Stimulated activated memory B cell treated with anti-CD40 and anti-IgM and Interleukin-4, amounts not matched to agents 10 μg/mL and 1 μg/mL and 100 μg/mL, for 72 hours (primary cell): Measurements from ENCODE around the gene UPF3B.
"Not testable (repeated sequence)": the region's sequence is repeated elsewhere in the genome, so short reads cannot be mapped to it uniquely, and the experiment has no call there.

Experiments used
- ATAC-seq: fragments of 150-1000 bp; cut with Tn5 transposase; 2 replicates; pipeline ENCODE4 v1.10.0; 2021
- H3K27ac Mint-ChIP-seq: one replicate; pipeline ENCODE4 v1.8.0; 2022; ENCODE audit warnings: mild to moderate bottlenecking, mixed read lengths
- H3K27me3 Mint-ChIP-seq: one replicate; pipeline ENCODE4 v1.8.0; 2022; ENCODE audit warnings: mixed read lengths
- H3K36me3 Mint-ChIP-seq: one replicate; pipeline ENCODE4 v1.8.0; 2022; ENCODE audit warnings: mixed read lengths
- H3K4me1 Mint-ChIP-seq: one replicate; pipeline ENCODE4 v1.8.0; 2022; ENCODE audit warnings: mixed read lengths
- H3K4me3 Mint-ChIP-seq: one replicate; pipeline ENCODE4 v1.8.0; 2022; ENCODE audit warnings: mild to moderate bottlenecking, moderate library complexity, mixed read lengths
- H3K9me3 Mint-ChIP-seq: one replicate; pipeline ENCODE4 v1.8.0; 2022; ENCODE audit warnings: mixed read lengths

Gene UPF3B

DNA sequence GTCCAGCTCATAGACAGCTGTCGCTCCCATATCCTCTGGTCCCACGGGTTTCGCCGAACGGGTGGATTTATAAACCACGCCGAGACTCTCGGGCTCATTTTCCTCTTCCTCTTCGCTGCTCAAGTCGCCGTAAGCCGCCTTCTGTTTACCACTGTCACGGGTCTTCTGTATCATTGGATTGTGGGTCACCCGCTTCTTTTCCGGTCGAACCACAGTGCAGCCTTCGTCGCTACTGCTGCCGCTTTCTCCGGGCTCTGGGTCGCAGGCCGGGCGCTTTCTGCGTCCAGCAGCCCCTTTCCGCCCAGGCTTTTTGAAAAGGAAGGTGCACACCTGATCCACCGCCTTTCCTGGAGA lies 18.5 kb upstream of the UPF3B start:
- Mint-ChIP-seq H3K4me1 (peaks cover 6% of the 10 kb centered on the region), H3K27ac (peak overlapping the region; percentile 96), H3K9me3 (no peaks in the 10 kb centered on the region), H3K27me3 (no peaks in the 10 kb centered on the region), H3K36me3 (peaks cover 5% of the 10 kb centered on the region), H3K4me3 (peak overlapping the region; percentile 93)
- ATAC-seq, result peak; percentile 78

- H3K9me3 Mint-ChIP-seq, result no peaks in the 10 kb centered on the region
- peak overlapping the region; percentile 96 for H3K27ac Mint-ChIP-seq
- no peaks in the 10 kb centered on the region for H3K27me3 Mint-ChIP-seq
- peak; percentile 32 for ATAC-seq
- H3K4me3 Mint-ChIP-seq, result peak overlapping the region; percentile 93
- H3K4me1 Mint-ChIP-seq, result peaks cover 6% of the 10 kb centered on the region
- peaks cover 5% of the 10 kb centered on the region for H3K36me3 Mint-ChIP-seq
These were observed 17.9 kb upstream of the UPF3B start for GRCh38 chrX:119870626-119871131.

- H3K27ac Mint-ChIP-seq, result peak overlapping the region; percentile 90
- H3K27me3 Mint-ChIP-seq, result no peaks in the 10 kb centered on the region
- H3K36me3 Mint-ChIP-seq, result peaks cover 9% of the 10 kb centered on the region
- peaks cover 8% of the 10 kb centered on the region for H3K4me1 Mint-ChIP-seq
- peak overlapping the region; percentile 89 for H3K4me3 Mint-ChIP-seq
- no peaks in the 10 kb centered on the region for H3K9me3 Mint-ChIP-seq
- ATAC-seq, result no peak
These were observed 681 bp upstream of the UPF3B start for GRCh38 chrX:119853444-119853843.

- H3K9me3 Mint-ChIP-seq, result no peaks in the 10 kb centered on the region
- peaks cover 62% of the 10 kb centered on the region for H3K36me3 Mint-ChIP-seq
- no peaks in the 10 kb centered on the region for H3K4me1 Mint-ChIP-seq
- no peaks in the 10 kb centered on the region for H3K27me3 Mint-ChIP-seq
- ATAC-seq, result no peak
- H3K27ac Mint-ChIP-seq, result no peak overlapping the region
- no peak overlapping the region for H3K4me3 Mint-ChIP-seq
These were observed 18.9 kb downstream of the UPF3B start for GRCh38 chrX:119833905-119834304.

DNA sequence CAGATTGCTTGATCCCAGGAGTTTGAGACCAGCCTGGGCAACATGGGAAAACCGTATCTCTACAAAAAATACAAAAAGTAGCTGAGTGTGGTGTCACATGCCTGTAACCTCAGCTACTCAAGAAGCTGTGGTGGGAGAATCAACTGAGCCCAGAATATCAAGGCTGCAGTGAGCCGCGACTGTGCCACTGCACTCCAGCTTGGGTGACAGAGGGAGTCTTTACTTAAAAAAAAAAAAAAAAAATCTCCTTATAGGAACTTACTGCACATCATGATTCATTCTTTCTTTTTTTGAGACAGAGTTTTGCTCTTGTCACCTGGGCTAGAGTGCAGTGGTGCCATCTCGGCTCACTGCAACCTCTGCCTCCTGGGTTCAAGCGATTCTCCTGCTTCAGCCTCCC lies 24.3 kb downstream of the UPF3B start:
- no peak for ATAC-seq
- H3K9me3 Mint-ChIP-seq, result no peaks in the 10 kb centered on the region
- peaks cover 32% of the 10 kb centered on the region for H3K36me3 Mint-ChIP-seq
- H3K4me3 Mint-ChIP-seq, result no peak overlapping the region
- no peak overlapping the region for H3K27ac Mint-ChIP-seq
- no peaks in the 10 kb centered on the region for H3K27me3 Mint-ChIP-seq
- H3K4me1 Mint-ChIP-seq, result no peaks in the 10 kb centered on the region

DNA sequence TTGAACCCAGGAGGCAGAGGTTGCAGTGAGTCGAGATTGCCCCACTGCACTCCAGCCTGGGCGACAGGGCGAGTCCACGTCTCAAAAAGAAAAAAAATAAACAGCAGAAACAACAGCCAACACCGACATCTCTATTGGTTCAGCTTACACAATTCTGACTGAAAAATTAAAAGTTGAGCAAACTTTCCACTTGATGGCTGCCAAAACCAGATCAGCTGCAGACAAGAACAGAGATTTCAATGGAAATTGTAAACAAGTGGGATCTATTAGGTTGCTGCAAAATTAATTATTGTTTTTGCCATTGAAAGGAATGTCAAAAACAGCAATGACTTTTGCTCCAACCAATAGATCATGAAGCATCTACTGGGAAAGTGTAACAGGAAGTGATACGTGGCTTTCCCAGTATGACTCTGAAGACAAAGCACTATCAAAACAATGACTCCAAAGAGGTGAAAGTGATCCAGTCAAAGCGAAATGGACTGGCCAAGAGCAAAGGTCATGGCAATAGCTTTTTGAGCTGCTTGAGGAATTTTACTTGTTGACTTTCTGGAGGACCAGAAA lies 26.3 kb downstream of the UPF3B start:
- H3K27ac Mint-ChIP-seq, result no peak overlapping the region
- no peaks in the 10 kb centered on the region for H3K27me3 Mint-ChIP-seq
- H3K4me3 Mint-ChIP-seq, result no peak overlapping the region
- peak; percentile 54 for ATAC-seq
- no peaks in the 10 kb centered on the region for H3K9me3 Mint-ChIP-seq
- no peaks in the 10 kb centered on the region for H3K4me1 Mint-ChIP-seq
- H3K36me3 Mint-ChIP-seq, result peaks cover 23% of the 10 kb centered on the region

DNA sequence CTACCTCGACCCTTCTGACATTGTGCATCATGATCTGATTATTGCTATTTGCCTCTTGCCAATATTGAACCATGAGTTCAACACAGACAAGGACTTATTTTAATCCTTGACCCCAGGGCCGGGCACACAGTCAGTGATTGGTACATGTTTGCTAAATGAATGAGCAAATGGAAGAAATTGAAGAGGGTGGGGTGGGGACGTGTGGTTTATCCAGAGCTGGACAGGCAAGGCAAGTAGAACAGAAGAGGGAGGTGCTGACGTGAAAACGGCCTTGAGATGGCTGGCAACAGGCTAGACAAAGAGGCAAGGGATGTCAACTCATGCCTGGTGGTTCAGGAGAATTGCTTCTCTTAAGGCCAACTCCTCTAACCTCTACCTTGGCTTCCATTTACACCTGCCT lies 28.5 kb downstream of the UPF3B start:
- H3K4me1 Mint-ChIP-seq, ATAC-seq, H3K36me3 Mint-ChIP-seq, H3K9me3 Mint-ChIP-seq, H3K27me3 Mint-ChIP-seq, H3K4me3 Mint-ChIP-seq, H3K27ac Mint-ChIP-seq: not testable (repeated sequence)

DNA sequence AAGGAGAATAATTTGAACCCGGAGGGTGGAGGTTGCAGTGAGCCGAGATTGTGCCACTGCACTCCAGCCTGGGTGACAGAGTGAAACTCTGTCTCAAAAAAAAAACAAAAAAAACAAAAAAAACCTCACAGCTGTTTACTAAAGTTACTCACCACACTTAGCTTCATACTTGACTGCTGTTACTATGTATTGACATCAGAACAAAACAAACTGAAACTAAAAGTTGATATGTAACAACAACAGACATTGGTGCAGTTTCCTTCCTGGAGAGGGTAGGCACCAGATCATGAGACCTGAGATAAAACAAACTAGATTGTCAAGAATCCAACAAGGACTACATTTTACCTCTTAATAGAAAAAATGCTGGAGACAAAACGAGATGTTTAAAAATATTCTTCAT lies 31.1 kb downstream of the UPF3B start:
- not testable (repeated sequence) for H3K27me3 Mint-ChIP-seq, H3K4me3 Mint-ChIP-seq, H3K36me3 Mint-ChIP-seq, H3K9me3 Mint-ChIP-seq, H3K4me1 Mint-ChIP-seq
- peak overlapping the region; percentile 51 for H3K27ac Mint-ChIP-seq
- ATAC-seq, result peak; percentile 59

DNA sequence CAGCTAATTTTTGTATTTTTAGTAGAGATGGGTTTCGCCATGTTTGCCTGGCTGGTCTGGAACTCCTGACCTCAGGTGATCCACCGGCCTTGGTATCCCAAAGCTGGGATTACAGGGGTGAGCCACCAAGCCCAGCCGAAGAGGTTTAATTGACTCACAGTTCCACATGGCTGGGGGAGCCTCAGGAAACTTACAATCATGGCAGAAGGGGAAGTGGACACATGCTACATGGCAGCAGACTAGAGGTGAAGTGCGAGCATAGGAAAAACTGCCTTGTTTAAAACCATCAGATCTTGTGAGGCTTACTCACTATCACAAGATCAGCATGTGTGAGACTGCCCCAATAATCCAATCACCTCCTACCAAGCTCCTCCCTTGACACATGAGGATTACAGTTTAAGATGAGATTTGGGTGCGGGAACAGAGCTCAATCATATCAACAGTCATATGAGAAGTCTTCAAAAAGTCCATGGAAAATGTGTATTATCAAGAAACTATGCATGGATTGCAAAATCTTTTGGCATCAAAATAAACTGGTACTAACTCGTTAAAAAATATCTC lies 35.6 kb downstream of the UPF3B start:
- no peak overlapping the region for H3K27ac Mint-ChIP-seq

DNA sequence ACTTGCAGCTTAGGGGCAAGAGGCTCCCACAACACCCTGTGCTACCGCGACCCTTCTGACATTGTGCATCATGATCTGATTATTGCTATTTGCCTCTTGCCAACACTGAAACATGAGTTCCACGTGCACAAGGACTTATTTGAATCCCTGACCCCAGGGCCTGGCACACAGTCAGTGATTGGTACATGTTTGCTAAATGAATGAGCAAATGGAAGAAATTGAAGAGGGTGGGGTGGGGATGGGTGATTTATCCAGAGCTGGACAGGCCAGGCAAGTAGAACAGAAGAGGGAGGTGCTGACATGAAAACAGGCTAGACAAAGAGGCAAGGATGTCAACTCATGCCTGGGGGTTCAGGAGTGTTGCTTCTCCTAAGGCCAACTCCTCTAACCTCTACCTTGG lies 36.5 kb downstream of the UPF3B start:
- no peaks in the 10 kb centered on the region for H3K36me3 Mint-ChIP-seq
- no peaks in the 10 kb centered on the region for H3K9me3 Mint-ChIP-seq
- H3K27me3 Mint-ChIP-seq, result no peaks in the 10 kb centered on the region
- no peaks in the 10 kb centered on the region for H3K4me1 Mint-ChIP-seq
- no peak for ATAC-seq
- no peak overlapping the region for H3K27ac Mint-ChIP-seq
- H3K4me3 Mint-ChIP-seq, result no peak overlapping the region

More for the DNA sequence above, 35.6 kb downstream of the UPF3B start:
- no peaks in the 10 kb centered on the region for H3K9me3 Mint-ChIP-seq
- no peak for ATAC-seq
- H3K4me1 Mint-ChIP-seq, result no peaks in the 10 kb centered on the region
- H3K36me3 Mint-ChIP-seq, result no peaks in the 10 kb centered on the region
- H3K27me3 Mint-ChIP-seq, result no peaks in the 10 kb centered on the region
- H3K4me3 Mint-ChIP-seq, result no peak overlapping the region

DNA sequence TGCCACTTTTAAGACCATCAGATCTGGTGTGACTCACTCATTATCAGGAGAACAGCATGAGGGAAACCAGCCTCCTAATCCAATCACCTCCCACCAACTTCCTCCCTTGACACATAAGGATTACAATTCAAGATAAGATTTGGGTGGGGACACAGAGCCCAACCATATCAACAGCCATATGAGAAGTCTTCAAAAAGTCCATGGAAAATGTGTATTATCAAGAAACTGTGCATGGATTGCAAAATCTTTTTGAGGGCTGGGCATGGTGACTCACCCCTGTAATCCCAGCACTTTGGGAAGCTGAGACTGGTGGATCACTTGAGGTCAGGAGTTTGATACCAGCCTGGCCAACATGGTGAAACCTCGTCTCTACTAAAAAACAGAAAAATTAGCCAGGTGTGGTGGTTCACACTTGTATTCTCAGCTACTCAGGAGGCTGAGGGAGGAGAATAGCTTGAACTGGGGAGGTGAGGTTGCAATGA lies 43.5 kb downstream of the UPF3B start:
- H3K36me3 Mint-ChIP-seq, result no peaks in the 10 kb centered on the region
- H3K4me1 Mint-ChIP-seq, result no peaks in the 10 kb centered on the region
- no peak overlapping the region for H3K27ac Mint-ChIP-seq
- H3K27me3 Mint-ChIP-seq, result no peaks in the 10 kb centered on the region
- no peak overlapping the region for H3K4me3 Mint-ChIP-seq
- H3K9me3 Mint-ChIP-seq, result no peaks in the 10 kb centered on the region
- ATAC-seq, result no peak

GRCh38 chrX:119808461-119808860 lies 44.3 kb downstream of the UPF3B start:
- not testable (repeated sequence) for H3K27ac Mint-ChIP-seq, H3K9me3 Mint-ChIP-seq, H3K36me3 Mint-ChIP-seq, H3K27me3 Mint-ChIP-seq, H3K4me1 Mint-ChIP-seq, H3K4me3 Mint-ChIP-seq, ATAC-seq

DNA sequence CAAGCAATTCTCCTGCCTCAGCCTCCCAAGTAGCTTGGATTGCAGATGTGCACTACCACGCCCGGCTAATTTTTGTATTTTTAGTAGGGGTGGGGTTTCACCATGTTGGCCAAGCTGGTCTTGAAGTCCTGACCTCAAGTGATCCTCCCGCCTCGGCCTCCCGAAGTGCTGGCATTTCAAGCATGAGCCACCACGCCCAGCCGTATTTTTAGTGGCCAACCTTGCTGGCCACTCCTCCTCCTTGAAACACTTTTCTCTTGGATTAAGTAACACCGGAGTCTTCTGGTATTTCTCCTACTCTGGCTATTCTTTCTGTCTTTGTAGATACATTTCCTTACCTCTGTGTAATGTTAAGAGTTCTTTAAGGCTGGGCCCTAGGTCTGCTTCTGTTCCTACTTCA lies 50.2 kb downstream of the UPF3B start:
- no peak for ATAC-seq
- H3K4me1 Mint-ChIP-seq, result no peaks in the 10 kb centered on the region
- H3K4me3 Mint-ChIP-seq, result no peak overlapping the region
- H3K9me3 Mint-ChIP-seq, result no peaks in the 10 kb centered on the region
- H3K27me3 Mint-ChIP-seq, result no peaks in the 10 kb centered on the region
- H3K27ac Mint-ChIP-seq, result no peak overlapping the region
- peaks cover 6% of the 10 kb centered on the region for H3K36me3 Mint-ChIP-seq

DNA sequence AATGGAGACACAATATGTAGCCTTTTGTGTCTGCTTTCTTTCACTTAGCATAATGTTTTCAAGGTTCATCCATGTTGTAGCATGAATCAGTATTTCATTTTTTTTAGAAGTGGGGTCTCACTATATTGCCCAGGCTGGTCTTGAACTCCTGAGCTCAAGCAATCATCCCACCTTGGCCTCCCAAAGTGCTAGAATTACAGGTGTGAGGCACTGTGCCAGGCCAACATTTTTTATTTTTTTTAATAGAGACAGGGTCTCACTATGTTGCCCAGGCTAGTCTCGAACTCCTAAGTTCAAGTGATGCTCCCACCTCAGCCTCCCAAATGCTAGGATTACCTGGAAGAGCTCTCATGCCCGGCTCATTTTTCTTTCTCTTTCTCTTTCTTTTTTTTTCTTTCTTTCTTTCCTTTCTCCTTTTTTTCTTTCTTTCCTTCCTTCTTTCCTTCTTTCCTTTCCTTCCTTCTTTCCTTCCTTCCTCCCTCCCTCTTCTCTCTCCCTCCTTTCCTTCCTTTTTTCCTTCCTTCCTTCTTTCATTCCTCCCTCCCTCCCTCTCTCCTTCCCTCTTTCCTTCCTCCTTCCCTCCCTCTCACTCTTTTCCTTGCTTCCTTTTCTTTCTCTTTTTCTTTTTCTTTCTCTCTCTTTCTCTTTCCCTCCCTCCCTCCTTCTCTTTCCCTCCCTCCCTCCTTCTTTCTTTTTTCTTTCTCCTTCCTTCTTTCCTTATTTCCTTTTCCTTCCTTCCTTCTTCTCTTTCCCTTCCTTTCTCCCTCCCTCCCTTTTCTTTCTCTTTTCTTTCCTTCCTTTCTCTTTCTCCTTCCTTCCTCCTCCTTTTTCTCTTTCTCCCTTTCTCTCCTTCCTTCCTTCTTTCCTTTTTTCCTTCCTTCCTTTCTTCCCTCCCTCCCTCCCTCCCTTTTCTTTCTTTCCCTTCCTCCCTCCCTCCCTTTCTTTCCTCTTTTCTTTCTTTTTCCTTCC lies 51.2 kb downstream of the UPF3B start:
- Mint-ChIP-seq H3K27me3 (no peaks in the 10 kb centered on the region), H3K36me3 (peaks cover 6% of the 10 kb centered on the region), H3K4me3 (no peak overlapping the region), H3K9me3 (no peaks in the 10 kb centered on the region), H3K4me1 (no peaks in the 10 kb centered on the region), H3K27ac (no peak overlapping the region)
- ATAC-seq, result no peak

DNA sequence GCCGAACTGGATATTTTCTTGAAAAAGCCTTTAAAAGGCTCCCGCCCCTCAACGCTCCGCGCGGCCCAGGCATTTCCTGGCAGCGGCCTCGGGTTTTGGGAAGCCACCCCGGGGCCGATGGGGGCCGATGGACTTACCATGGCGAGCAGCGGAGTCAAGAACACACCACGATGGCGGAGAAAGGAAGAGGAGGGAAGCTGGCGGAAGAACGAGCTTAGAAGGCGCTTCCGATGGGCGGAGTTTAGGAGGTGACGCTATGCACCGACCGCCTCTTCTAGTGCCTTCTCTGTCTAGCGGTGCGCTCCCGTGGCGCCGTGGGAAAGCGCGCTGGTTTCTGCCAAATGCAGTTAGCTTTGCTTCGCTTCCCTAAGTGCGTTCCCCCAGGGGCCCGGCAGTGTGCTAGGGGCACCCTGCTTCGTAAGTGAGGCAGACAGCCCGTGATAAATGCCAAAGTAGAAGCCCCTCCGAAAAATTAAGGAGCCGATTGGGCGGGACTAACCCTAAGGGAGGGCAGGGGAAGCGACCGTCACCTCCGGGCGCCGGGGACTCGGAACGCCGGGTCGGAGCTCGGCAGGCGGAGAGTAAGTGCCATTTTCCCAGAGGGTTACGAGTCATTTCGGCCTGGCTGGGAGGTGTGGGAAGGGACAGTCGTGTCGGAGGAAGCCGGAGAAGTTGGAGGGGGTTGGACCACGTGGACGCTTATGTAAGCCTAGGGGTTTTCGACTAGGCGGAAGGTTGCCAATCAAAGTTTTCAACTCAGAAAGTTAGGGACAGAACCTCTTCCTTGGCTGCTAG lies 61.1 kb downstream of the UPF3B start, which contains the start of gene RPL39:
RPL39 (minus strand) TSS at position 194 of the 795 bp plus-strand sequence; CDS start at position 140, 54 bp downstream.
- Mint-ChIP-seq H3K27ac (peak within 1 kb of the TSS; percentile 93), H3K36me3 (peaks cover 9% of the 10 kb centered on the region), H3K4me3 (peak within 1 kb of the TSS; percentile 97), H3K9me3 (no peaks in the 10 kb centered on the region), H3K4me1 (peaks cover 15% of the 10 kb centered on the region), H3K27me3 (no peaks in the 10 kb centered on the region)
- peak; percentile 98 for ATAC-seq
